Activated CD8-positive, alpha-beta memory T cell treated with anti-CD3 and anti-CD28 coated beads for 24 hours (primary cell): ENCODE results near the gene ABCD3.
"Not testable (repeated sequence)": the region's sequence is repeated elsewhere in the genome, so short reads cannot be mapped to it uniquely, and the experiment has no call there.

Experiments used
- DNase-seq: peaks from one replicate; pipeline ENCODE4 v3.0.0-alpha.2; 2020

The ABCD3 gene

GRCh38 chr1:94416901-94417727 is 1.1 kb upstream of the ABCD3 start:
- DNase-seq = no peak

- no peak for DNase-seq
Measured at GRCh38 chr1:94417728-94417977, 536 bp upstream of the ABCD3 start.

- no peak for DNase-seq
Measured at GRCh38 chr1:94418664-94419655, 771 bp downstream of the ABCD3 start.

GRCh38 chr1:94422115-94422820 is 4.1 kb downstream of the ABCD3 start:
- no peak for DNase-seq

GRCh38 chr1:94425821-94426484 is 7.8 kb downstream of the ABCD3 start:
- no peak for DNase-seq

GRCh38 chr1:94426485-94426870 is 8.3 kb downstream of the ABCD3 start:
- DNase-seq = not testable (repeated sequence)

GRCh38 chr1:94428441-94428840 is 10.3 kb downstream of the ABCD3 start:
- DNase-seq = no peak

DNA sequence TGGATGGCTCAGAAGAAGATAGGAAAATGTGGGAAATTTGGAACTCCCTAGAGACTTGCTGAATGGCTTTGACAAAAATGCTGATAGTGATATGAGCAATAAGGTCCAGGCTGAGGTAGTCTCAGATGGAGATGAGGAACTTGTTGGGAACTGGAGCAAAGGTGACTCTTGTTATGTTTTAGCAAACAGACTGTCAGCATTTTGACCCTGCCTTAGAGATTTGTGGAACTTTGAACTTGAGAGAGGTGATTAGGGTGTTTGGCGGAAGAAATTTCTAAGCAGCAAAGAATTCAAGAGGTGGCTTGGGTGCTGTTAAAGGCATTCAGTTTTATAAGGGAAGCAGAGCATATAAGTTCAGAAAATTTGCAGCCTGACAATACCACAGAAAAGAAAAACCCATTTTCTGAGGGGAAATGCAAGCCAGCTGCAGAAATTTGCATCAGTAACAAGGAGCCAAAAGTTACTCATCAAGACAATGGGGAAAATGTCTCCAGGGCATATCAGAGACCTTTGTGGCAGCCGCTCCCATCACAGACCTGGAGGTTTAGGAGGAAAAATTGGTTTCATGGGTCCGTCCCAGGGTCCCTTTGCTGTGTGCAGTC is 10.8 kb downstream of the ABCD3 start:
- not testable (repeated sequence) for DNase-seq

GRCh38 chr1:94430066-94430465 is 11.9 kb downstream of the ABCD3 start:
- DNase-seq = not testable (repeated sequence)

- DNase-seq = no peak
Measured at GRCh38 chr1:94433866-94434265, 15.7 kb downstream of the ABCD3 start.

DNA sequence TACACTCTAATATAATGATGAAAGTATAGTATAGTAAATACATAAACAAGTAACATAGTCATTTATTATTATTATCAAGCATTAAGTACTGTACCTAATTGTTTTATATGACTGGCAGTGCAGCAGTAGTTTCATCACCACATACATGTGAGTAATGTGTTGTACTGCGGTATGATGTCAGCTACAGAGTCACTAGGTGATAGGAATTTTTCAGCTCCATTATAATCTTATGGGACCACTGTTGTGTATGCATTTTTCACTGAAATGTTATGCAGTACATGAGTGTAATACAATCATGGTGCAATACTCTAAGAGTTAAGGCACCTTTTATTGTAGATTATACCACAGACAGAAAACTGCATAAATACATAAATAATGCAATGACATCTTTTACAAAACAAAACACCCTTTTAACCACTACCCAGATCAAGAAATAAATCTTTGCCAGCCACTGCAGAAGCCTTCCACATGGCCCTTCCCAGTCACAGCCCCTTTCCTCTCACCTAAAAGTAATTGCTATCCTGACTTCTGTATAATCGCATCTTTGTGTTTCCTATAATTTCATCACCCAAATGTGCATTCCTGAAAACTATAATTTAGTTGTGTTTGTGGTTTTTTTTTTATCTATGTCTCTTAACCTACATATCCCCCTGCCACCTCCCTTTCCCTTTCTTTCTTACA is 16.3 kb downstream of the ABCD3 start:
- no peak for DNase-seq

GRCh38 chr1:94438692-94439276 is 20.6 kb downstream of the ABCD3 start:
- DNase-seq = no peak

- no peak for DNase-seq
Measured at GRCh38 chr1:94440088-94440487, 21.9 kb downstream of the ABCD3 start.

DNA sequence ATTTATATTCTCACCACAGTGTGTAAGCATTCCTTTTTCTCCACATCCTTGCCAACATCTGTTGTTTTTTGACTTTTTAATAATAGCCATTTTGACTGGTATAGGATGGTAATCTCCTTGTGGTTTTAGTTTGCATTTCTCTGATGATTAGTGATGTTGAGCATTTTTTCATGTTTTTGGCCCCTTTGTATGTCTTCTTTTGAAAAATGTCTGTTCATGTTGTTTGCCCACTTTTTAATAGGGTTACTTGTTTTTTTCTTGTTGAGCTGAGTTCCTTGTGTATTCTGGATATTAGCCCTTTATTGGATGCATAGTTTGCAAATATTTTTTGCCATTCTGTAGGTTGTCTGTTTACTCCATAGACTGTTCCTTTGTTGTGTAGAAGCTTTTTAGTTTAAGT is 24.9 kb downstream of the ABCD3 start:
- DNase-seq = not testable (repeated sequence)

- not testable (repeated sequence) for DNase-seq
Measured at GRCh38 chr1:94444819-94445218, 26.6 kb downstream of the ABCD3 start.

DNA sequence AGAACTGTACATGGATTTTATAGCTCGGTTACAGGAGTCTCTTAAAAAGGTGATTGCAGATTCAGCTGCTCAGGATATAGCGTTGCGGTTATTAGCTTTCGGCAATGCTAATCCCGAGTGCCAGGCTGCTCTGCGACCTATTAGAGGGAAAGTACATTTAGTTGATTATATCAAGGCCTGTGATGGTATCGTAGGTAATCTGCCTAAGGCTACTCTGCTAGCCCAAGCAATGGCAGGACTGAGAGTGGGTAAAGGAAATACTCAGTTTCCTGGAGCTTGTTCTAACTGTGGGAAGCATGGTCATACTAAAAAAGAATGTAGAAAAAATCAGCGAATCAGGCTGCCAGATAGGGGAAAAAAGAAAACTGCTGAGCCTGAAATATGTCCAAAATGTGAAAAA is 27.5 kb downstream of the ABCD3 start:
- not testable (repeated sequence) for DNase-seq

- DNase-seq = not testable (repeated sequence)
Measured at GRCh38 chr1:94446177-94446576, 28.0 kb downstream of the ABCD3 start.

DNA sequence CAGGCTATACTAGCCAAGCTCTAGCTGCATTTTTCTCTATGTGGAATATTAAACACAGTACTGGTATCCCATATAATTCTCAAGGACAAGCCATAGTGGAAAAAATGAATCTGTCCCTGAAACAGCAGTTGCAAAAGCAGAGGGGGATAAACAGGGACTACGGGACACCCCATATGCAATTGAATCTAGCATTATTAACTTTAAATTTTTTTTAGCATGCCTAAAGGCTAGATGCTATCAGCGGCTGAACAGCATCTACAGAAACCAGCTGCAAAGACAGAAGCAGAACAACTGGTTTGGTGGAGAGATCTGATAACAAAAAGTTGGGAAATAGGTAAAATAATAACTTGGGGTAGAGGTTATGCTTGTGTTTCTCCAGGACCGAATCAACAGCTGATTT is 30.6 kb downstream of the ABCD3 start:
- not testable (repeated sequence) for DNase-seq

DNA sequence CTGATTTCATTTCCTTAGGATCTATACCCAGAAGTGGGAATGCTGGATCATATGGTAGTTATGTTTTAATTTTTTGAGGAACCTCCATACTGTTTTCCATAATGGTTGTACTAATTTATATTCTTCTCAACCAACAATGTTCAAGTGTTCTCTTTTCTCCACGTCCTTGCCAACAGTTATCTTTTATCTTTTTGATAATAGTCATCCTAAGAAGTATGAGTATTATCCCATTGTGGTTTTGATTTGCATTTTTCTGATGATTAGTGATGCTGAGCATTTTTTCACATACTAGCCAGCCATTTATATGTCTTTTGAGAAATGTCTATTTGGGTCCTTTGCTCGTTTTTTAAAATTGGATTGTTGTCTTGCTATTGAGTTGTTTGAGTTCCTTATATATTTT is 38.5 kb downstream of the ABCD3 start:
- DNase-seq = no peak

DNA sequence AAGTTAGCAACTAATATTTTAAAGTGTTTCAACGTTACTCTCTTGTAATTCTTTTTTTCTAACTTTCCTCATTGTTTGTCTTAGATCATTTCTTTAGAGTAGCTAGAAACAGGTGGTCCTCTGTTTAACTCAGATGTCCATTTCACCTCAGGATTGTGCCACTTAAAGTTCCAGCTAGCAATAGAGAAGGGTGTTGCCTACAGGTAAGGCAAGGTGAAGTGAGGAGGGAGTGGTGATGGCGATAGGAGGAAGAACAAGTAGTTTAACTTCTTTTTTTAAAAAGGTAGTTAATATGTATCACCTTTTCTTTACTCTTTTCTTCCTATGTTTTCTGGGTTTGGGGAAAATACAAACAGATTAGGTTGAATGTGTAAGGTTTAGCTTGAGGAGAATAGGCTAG is 44.4 kb downstream of the ABCD3 start:
- no peak for DNase-seq

- DNase-seq = no peak
Measured at GRCh38 chr1:94463056-94463764, 45.0 kb downstream of the ABCD3 start.
